Jurkat, Clone E6-1 (cell line): ENCODE data around the gene NDUFS1.
"Not testable (repeated sequence)": the region's sequence is repeated elsewhere in the genome, so short reads cannot be mapped to it uniquely, and the experiment has no call there.

Source experiments
- DNase-seq: peaks from one replicate; pipeline ENCODE4 v3.0.0-alpha.2; 2011; ENCODE audit warnings: low read depth, low spot score
- H3K4me3 ChIP-seq: 2 replicates; pipeline ENCODE4 v1.5.1; 2011; ENCODE audit warnings: mild to moderate bottlenecking, low read length, control low read depth, moderate library complexity

The NDUFS1 gene

DNA sequence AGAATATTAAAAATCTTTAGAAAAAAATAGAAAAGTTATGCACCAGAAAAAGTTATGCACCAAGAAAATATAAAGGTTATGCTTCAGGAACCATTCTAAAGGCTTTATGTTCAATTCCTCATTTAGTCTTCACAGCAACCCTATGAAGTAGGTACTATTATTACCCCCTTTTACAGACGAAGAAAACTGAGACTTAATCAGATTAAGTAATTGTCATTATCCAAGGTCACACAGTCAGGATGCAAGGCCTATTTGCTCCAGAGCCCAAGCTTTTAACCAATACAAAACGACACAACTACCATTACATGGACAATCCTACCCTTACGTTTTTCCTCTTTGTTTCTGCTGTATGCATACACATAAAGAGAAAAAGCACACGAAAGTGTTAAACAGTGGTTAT, 78.3 kb downstream of the NDUFS1 start:
- no peak overlapping the region for H3K4me3 ChIP-seq
- no peak for DNase-seq

DNA sequence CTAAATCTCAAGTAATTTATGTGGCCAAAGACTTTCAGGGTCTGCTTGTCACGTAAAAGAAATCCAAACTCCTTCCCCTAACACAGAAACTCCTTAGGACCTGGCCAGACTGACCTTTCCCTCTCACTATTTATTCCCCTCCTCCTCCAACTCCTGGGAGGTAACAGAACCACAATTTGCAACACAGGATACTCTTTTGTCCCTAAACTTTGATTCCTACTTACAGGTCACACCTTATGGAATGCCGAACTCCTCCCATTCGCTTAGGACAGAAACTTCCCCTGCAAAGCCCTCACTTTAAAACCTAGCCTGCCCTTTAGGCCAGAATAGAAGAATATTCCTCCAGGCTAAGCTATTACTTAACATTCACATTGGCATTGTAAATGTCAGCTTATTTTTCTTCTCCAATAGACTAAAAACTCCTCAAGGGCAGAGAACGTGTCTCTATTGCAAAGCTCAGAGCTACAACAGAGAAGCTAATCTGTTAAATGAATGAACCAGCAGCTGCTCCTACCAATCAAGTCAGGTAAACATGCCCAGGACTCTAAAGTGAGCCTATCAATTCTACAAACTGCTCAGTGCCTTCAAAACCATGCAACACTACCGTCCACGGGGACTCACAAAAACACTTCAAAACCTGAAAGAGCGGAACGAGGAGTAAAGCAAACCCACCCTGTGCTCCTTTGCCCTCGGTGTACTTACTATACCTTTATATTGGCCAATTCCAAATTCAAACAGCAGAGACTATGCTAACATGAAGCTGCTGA, 79.4 kb downstream of the NDUFS1 start:
- no peak for DNase-seq
- no peak overlapping the region for H3K4me3 ChIP-seq

DNA sequence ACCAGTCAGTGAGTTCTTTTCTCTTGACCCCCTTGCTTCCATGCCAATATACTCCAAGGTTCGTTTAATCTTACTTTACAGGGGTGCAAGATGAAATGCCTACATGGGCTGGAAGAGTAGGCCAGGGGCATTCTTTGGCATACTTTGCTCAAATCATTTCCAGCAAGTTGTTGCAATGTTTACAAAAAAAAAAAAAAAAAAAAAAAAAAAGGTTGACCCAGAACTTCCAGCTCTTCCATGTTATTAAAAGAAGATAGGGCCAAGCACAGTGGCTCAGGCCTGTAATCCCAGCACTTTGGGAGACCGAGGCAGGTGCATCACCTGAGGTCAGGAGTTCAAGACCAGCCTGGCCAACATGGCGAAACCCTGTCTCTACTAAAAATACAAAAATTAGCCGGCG, 81.4 kb downstream of the NDUFS1 start:
- not testable (repeated sequence) for DNase-seq, H3K4me3 ChIP-seq

DNA sequence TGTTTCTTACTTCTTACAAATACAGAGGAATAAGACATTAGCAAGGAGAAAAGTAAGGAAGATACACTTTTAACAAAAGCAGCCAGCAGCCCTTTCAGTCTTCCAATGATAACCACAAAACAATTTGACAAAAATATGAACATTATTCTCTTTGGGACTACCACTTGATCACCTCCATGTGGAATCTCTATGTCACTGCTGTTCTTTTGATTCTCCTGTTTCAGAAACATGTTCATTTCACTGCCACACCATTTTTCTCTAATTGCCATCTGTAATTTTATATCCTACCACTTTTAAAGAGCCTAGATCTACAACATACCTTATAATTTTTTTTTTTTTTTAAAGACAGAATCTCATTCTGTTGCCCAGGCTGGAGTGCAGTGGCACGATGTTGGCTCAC, 84.1 kb downstream of the NDUFS1 start:
- no peak for DNase-seq
- no peak overlapping the region for H3K4me3 ChIP-seq

DNA sequence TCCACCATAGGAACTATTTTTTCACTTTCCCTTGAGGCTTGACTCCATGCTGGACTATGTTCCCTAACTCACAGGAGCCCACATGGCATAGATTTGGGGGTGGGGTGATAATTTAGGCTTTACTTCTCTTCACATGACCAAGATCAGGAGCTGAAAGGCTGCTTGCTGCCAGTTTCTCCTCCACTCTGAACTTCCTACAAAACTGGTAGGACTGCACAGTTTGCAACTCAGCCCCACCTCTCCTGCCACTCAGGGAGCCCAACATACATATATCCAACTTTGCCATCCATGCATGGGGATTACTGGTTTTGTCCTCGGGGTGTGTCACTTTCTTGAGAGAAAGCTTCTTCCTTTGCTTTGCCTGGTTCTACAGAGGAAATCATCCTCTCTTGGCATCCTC, 87.4 kb downstream of the NDUFS1 start:
- no peak for DNase-seq
- no peak overlapping the region for H3K4me3 ChIP-seq

DNA sequence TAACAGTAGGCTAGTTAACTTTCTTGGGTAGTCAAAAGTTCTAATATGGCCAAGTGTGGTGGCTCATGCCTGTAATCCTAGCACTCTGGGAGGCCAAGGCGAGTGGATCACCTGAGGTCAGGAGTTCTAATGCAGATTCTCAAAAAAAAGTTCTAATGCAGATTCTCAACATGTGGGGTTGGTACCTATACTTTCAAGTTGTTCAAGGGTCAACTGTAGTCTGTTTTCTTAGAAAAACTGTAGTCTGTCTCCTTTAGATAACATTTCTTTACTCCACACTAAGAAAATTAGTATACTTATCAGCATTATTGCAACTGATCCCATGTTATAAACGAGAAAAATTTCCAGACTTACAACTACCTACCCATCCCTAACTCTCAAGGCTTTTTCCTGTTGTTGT, 89.8 kb downstream of the NDUFS1 start:
- no peak overlapping the region for H3K4me3 ChIP-seq
- no peak for DNase-seq

DNA sequence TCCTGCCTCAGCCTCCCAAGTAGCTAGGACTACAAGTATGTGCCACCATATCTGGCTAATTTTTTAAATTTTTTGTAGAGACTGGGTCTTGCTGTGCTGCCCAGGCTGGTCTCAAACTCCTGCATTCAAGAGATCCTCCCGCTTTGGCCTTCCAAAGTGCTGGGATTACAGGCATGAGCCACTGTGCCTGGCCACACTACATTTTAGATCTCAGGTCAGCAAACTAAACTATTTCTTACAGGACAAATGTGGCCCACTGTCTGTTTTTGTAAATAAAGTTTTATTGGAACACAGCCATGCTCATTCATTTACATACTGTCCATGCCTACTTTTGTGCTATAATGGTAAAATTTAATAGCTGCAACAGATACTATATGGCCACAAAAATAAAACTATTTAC, 91.0 kb downstream of the NDUFS1 start:
- no peak for DNase-seq
- H3K4me3 ChIP-seq: no peak overlapping the region
